Measurements from ENCODE around the gene TBX5. TPM values are rescaled to one million over a fixed set of nuclear protein-coding genes. Genes with fewer than 3 reads are reported as not detected.
A peak's percentile ranks its signal among the peaks of the same experiment; 100 is the strongest.

TBX5 gene
- 1.9 TPM for total RNA-seq
- 1 to 10 TPM in 4 of 8 donors, under 1 TPM in 4; 0.11 to 4.7 (median 1.4) TPM for polyA plus RNA-seq (ENCODE audit: insufficient read depth in 1 of 8, insufficient read length in 8 of 8, low replicate concordance in 1 of 8)
- long read RNA-seq, donor 1, result 0 reads
- long read RNA-seq, donor 2, result 0 reads
- long read RNA-seq, donor 3, result 0 reads
- long read RNA-seq, donor 4, result 0 reads
- long read RNA-seq, donor 5, result 0 reads
- long read RNA-seq, donor 6, result 0 reads
- long read RNA-seq, donor 7, result 0 reads
- long read RNA-seq, donor 8, partial matches to known transcripts, result 0 of 1 reads
- long read RNA-seq, donor 8, other reads (novel, unspliced or antisense), result 0 of 1 reads
- long read RNA-seq, donor 9, result 0 reads
- long read RNA-seq, donor 10, result 0 reads
- long read RNA-seq, donor 11, result 0 reads

GRCh38 chr12:114405519-114406271 is at the start of gene TBX5:
Gene TBX5 (minus strand): TSS chr12:114406144. CDS start chr12:114403898, 2,246 bp downstream.
- under 1% methylated on average over 28 of the region's 39 CpGs for WGBS (ENCODE audit: insufficient coverage)
- peak; percentile 89 for DNase-seq
- Histone ChIP-seq H3K27me3 (ENCODE audit: control insufficient read depth, insufficient read depth, low read length) (peaks cover 93% of the 10 kb centered on the region), H3K36me3 (ENCODE audit: control insufficient read depth, insufficient read depth, low read length) (no peaks in the 10 kb centered on the region), H3K4me3 (ENCODE audit: low read length) (peak within 1 kb of the TSS; percentile 52), H3K4me1 (ENCODE audit: control insufficient read depth, insufficient read depth, low read length) (peaks cover 13% of the 10 kb centered on the region), H3K9me3 (replicated peaks; ENCODE audit: control insufficient read depth, low read depth, low read length) (no peaks in the 10 kb centered on the region), H3K27ac (ENCODE audit: low read length) (peak within 1 kb of the TSS; percentile 81)

GRCh38 chr12:114451657-114452056 is 45.7 kb upstream of the TBX5 start:
- Histone ChIP-seq H3K4me3 (ENCODE audit: low read length) (no peak overlapping the region), H3K27me3 (ENCODE audit: control insufficient read depth, insufficient read depth, low read length) (peaks cover 53% of the 10 kb centered on the region), H3K36me3 (ENCODE audit: control insufficient read depth, insufficient read depth, low read length) (no peaks in the 10 kb centered on the region), H3K4me1 (ENCODE audit: control insufficient read depth, insufficient read depth, low read length) (peaks cover 3% of the 10 kb centered on the region), H3K9me3 (replicated peaks; ENCODE audit: control insufficient read depth, low read depth, low read length) (no peaks in the 10 kb centered on the region), H3K27ac (ENCODE audit: low read length) (no peak overlapping the region)
- WGBS (ENCODE audit: insufficient coverage), result 36% methylated on average over 2 of the region's 2 CpGs
- DNase-seq, result no peak

GRCh38 chr12:114450515-114451300 is 44.8 kb upstream of the TBX5 start:
- peaks cover 62% of the 10 kb centered on the region for H3K27me3 ChIP-seq (ENCODE audit: control insufficient read depth, insufficient read depth, low read length)
- peaks cover 3% of the 10 kb centered on the region for H3K4me1 ChIP-seq (ENCODE audit: control insufficient read depth, insufficient read depth, low read length)
- H3K9me3 ChIP-seq (replicated peaks; ENCODE audit: control insufficient read depth, low read depth, low read length), result no peaks in the 10 kb centered on the region
- 15% methylated on average over 2 of the region's 7 CpGs for WGBS (ENCODE audit: insufficient coverage)
- no peak for DNase-seq
- H3K27ac ChIP-seq (ENCODE audit: low read length), result no peak overlapping the region
- H3K4me3 ChIP-seq (ENCODE audit: low read length), result no peak overlapping the region
- H3K36me3 ChIP-seq (ENCODE audit: control insufficient read depth, insufficient read depth, low read length), result no peaks in the 10 kb centered on the region

- Histone ChIP-seq H3K4me1 (ENCODE audit: control insufficient read depth, insufficient read depth, low read length) (peaks cover 3% of the 10 kb centered on the region), H3K36me3 (ENCODE audit: control insufficient read depth, insufficient read depth, low read length) (no peaks in the 10 kb centered on the region), H3K27ac (ENCODE audit: low read length) (no peak overlapping the region), H3K27me3 (ENCODE audit: control insufficient read depth, insufficient read depth, low read length) (peaks cover 68% of the 10 kb centered on the region), H3K4me3 (ENCODE audit: low read length) (no peak overlapping the region), H3K9me3 (replicated peaks; ENCODE audit: control insufficient read depth, low read depth, low read length) (no peaks in the 10 kb centered on the region)
- no peak for DNase-seq
- WGBS (ENCODE audit: insufficient coverage), result no CpG with 5 or more reads among the region's 5 CpGs
Measured at GRCh38 chr12:114450019-114450418, 44.1 kb upstream of the TBX5 start.

GRCh38 chr12:114448618-114448933 is 42.6 kb upstream of the TBX5 start:
- Histone ChIP-seq H3K27ac (ENCODE audit: low read length) (no peak overlapping the region), H3K4me1 (ENCODE audit: control insufficient read depth, insufficient read depth, low read length) (peaks cover 3% of the 10 kb centered on the region), H3K4me3 (ENCODE audit: low read length) (no peak overlapping the region), H3K36me3 (ENCODE audit: control insufficient read depth, insufficient read depth, low read length) (no peaks in the 10 kb centered on the region), H3K27me3 (ENCODE audit: control insufficient read depth, insufficient read depth, low read length) (peaks cover 80% of the 10 kb centered on the region), H3K9me3 (replicated peaks; ENCODE audit: control insufficient read depth, low read depth, low read length) (no peaks in the 10 kb centered on the region)
- DNase-seq, result no peak
- 12% methylated on average over 8 of the region's 23 CpGs for WGBS (ENCODE audit: insufficient coverage)

DNA sequence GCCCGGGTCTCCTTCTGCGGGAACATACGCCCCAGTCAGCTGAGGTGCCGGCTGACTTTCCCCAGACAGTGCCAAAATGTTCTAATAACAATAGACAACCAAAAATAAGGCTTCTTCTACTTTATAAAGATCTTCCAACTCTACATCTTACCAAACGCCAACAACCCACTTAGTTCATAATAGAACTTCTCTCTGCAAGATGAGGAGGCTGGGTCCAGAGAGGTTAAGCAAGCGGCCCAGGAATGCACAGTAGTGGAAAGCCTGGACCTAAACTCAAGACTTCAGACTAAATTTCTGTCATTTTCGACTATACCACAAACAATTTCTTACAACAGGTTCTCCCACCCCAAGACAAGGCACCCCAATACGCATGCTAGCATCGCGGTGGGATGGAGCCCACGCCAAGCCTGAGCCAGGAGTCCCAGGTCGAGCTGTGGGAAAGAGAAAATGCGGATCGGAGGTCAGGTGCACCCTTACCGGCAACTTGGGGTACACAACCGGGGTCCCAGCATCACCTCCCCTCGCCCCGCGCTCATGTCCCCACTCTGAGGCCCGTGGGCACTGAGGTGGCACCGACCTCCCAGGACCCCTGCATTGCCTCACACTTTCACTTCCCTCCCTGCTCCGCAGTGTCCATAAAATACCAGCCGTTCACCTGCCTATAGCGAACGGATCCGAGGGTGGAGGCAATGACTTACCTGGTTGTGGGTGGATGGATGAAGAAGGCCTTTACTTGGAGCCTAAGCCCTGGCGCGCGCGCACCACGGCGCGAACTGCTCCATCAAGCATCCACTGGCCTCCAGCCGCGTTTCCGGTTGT is 42.1 kb upstream of the TBX5 start:
- no peak overlapping the region for H3K4me3 ChIP-seq (ENCODE audit: low read length)
- no peaks in the 10 kb centered on the region for H3K9me3 ChIP-seq (replicated peaks; ENCODE audit: control insufficient read depth, low read depth, low read length)
- 9% methylated on average over 30 of the region's 36 CpGs for WGBS (ENCODE audit: insufficient coverage)
- no peak overlapping the region for H3K27ac ChIP-seq (ENCODE audit: low read length)
- DNase-seq, result no peak
- H3K36me3 ChIP-seq (ENCODE audit: control insufficient read depth, insufficient read depth, low read length), result no peaks in the 10 kb centered on the region
- peaks cover 3% of the 10 kb centered on the region for H3K4me1 ChIP-seq (ENCODE audit: control insufficient read depth, insufficient read depth, low read length)
- H3K27me3 ChIP-seq (ENCODE audit: control insufficient read depth, insufficient read depth, low read length), result peaks cover 85% of the 10 kb centered on the region

DNA sequence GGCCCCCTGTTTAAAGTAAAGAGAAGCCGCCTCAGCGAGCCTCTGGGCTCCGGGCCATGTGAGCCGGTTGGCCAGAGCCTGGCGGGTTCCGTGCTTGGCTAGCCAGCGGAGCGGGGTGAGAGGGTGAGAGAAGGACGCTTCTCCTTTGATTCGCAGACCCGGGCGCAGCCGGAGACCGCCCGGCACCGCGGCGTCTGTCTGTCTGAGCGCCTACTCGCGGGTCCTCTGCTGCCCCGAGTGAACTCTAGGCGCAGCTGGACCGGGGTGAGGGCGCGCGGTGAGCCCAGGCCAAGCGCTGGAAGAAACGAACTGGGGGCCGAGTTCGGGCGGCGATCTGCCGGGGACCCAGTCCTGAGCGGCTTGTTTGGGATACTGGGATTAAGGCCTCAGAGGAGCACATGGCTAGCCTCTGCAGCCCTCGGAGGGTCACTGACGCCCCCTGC is 41.4 kb upstream of the TBX5 start:
- Histone ChIP-seq H3K27ac (ENCODE audit: low read length) (no peak overlapping the region), H3K9me3 (replicated peaks; ENCODE audit: control insufficient read depth, low read depth, low read length) (no peaks in the 10 kb centered on the region), H3K27me3 (ENCODE audit: control insufficient read depth, insufficient read depth, low read length) (peaks cover 86% of the 10 kb centered on the region), H3K4me3 (ENCODE audit: low read length) (no peak overlapping the region), H3K36me3 (ENCODE audit: control insufficient read depth, insufficient read depth, low read length) (no peaks in the 10 kb centered on the region), H3K4me1 (ENCODE audit: control insufficient read depth, insufficient read depth, low read length) (peaks cover 3% of the 10 kb centered on the region)
- under 1% methylated on average over 37 of the region's 37 CpGs for WGBS (ENCODE audit: insufficient coverage)
- DNase-seq, result peak; percentile 15

DNA sequence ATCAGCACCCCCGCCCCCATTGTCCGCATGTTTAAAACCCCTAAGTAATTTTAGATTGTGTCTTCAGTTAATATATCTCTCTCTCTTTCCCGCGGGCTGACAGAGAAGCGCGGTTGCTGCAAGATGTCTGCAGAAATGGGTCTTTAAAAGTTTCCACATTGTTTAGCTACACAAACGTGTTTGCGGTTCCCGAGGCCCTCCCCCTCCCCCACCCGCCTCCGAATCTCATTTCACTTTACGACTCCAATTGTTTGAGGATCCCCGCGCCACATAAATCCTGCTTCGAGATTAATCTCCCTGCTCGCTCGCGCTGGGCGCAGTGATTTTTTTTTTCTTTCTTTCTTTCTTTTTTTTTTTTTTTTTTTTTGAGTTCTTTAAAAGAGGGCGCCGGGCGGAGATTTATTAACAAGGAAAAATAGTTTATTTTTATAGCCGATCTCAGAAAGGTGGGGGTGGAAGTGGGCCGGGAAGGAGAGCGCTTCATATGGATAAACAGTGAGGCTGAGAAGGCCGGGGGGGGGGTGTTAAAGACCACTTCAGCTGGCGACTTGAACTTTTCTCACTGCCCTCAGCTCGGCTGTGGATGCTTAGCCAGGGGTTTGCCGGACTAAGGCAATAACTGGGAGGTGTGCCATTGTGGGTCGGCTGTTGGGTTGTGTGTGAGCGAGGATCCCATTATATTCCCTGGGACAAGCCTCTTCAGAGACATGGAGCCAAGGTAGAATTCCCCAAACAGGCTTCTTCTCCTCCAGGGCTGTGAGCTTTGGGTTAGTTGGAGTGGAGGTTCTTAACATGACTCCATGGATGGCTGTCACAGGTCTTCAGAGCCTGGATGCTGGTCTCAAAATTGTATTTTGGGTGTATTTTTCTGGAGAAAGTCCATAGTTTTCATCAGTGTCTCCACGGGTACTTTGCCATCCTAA is 39.7 kb upstream of the TBX5 start:
- no peak overlapping the region for H3K4me3 ChIP-seq (ENCODE audit: low read length)
- H3K27ac ChIP-seq (ENCODE audit: low read length), result no peak overlapping the region
- H3K4me1 ChIP-seq (ENCODE audit: control insufficient read depth, insufficient read depth, low read length), result no peaks in the 10 kb centered on the region
- WGBS (ENCODE audit: insufficient coverage), result 2% methylated on average over 12 of the region's 32 CpGs
- DNase-seq, result no peak
- no peaks in the 10 kb centered on the region for H3K9me3 ChIP-seq (replicated peaks; ENCODE audit: control insufficient read depth, low read depth, low read length)
- H3K27me3 ChIP-seq (ENCODE audit: control insufficient read depth, insufficient read depth, low read length), result peaks cover 89% of the 10 kb centered on the region
- H3K36me3 ChIP-seq (ENCODE audit: control insufficient read depth, insufficient read depth, low read length), result no peaks in the 10 kb centered on the region
